OCI-LY1 (cell line): ENCODE measurements around the gene C10orf120.

ENCODE experiments used
- H2AFZ ChIP-seq: fragments of 200-600 bp; sonication (generic), shearing (Covaris generic); 2 replicates; pipeline ENCODE4 v1.6.0; 2014; ENCODE audit warnings: antibody characterized with exemption, mild to moderate bottlenecking, low read length
- H3F3A ChIP-seq: fragments of 200-600 bp; sonication (generic), shearing (Covaris generic); 2 replicates; pipeline ENCODE4 v1.6.0; 2014; ENCODE audit warnings: mild to moderate bottlenecking, antibody characterized with exemption, low read length, moderate library complexity; ENCODE audit not compliant: insufficient read depth
- H3K27ac ChIP-seq: fragments of 200-600 bp; sonication (generic); 2 replicates; pipeline ENCODE4 v1.5.1; 2014; ENCODE audit warnings: low read length, mixed run types, mild to moderate bottlenecking, low read depth; ENCODE audit not compliant: poor library complexity, severe bottlenecking
- H3K27me3 ChIP-seq: fragments of 200-600 bp; sonication (generic); 2 replicates; pipeline ENCODE4 v1.6.0; 2014; ENCODE audit warnings: antibody characterized with exemption, mild to moderate bottlenecking, low read length, moderate library complexity; ENCODE audit not compliant: insufficient read depth
- H3K36me3 ChIP-seq: fragments of 200-600 bp; sonication (generic); 2 replicates; pipeline ENCODE4 v1.6.1; 2014; ENCODE audit warnings: mild to moderate bottlenecking, antibody characterized with exemption, low read length, moderate library complexity, mixed read lengths; ENCODE audit not compliant: insufficient read depth
- H3K4me1 ChIP-seq: fragments of 200-600 bp; sonication (generic); 2 replicates; pipeline ENCODE4 v1.5.1; 2014; ENCODE audit warnings: mild to moderate bottlenecking, low read length, moderate library complexity; ENCODE audit not compliant: insufficient read depth, severe bottlenecking
- H3K4me2 ChIP-seq: fragments of 200-600 bp; sonication (generic), shearing (Covaris generic); 2 replicates; pipeline ENCODE4 v1.6.1; 2014; ENCODE audit warnings: low read length
- H3K4me3 ChIP-seq: fragments of 200-600 bp; sonication (generic); 2 replicates; pipeline ENCODE4 v1.5.1; 2014; ENCODE audit warnings: low read length, low read depth, mild to moderate bottlenecking, mixed read lengths; ENCODE audit not compliant: poor library complexity, severe bottlenecking
- H3K79me2 ChIP-seq: fragments of 200-600 bp; shearing (Covaris generic); 2 replicates; pipeline ENCODE4 v1.6.1; 2016; ENCODE audit warnings: mixed run types, low read length, mixed read lengths; ENCODE audit not compliant: insufficient read depth
- H3K9ac ChIP-seq: fragments of 200-600 bp; sonication (generic), shearing (Covaris generic); 2 replicates; pipeline ENCODE4 v1.6.1; 2014; ENCODE audit warnings: mild to moderate bottlenecking, low read length, mixed read lengths
- H3K9me2 ChIP-seq: fragments of 200-600 bp; sonication (generic), shearing (Covaris generic); 2 replicates; pipeline ENCODE4 v1.6.1; 2014; ENCODE audit warnings: low read depth, mild to moderate bottlenecking, low read length, mixed read lengths
- H3K9me3 ChIP-seq: fragments of 200-600 bp; shearing (Covaris generic); 2 replicates; pipeline ENCODE4 v1.6.1; 2014; ENCODE audit warnings: low read length, mixed read lengths
- H4K20me1 ChIP-seq: fragments of 200-600 bp; sonication (generic), shearing (Covaris generic); 2 replicates; pipeline ENCODE4 v1.6.0; 2016; ENCODE audit warnings: mild to moderate bottlenecking, low read length; ENCODE audit not compliant: insufficient read depth
- EZH2 ChIP-seq: fragments of 200-600 bp; sonication (generic), shearing (Covaris generic); IDR thresholded peaks from 2 replicates; pipeline ENCODE4 v1.8.0; 2017; ENCODE audit warnings: borderline replicate concordance, mixed run types, mild to moderate bottlenecking, antibody characterized with exemption, low read length, moderate library complexity, mixed read lengths
- TF ChIP-seq, protein P1 (sequence below): fragments of 200-600 bp; sonication (generic), shearing (Covaris generic); IDR thresholded peaks from 2 replicates; pipeline ENCODE4 v1.5.1; 2017; ENCODE audit warnings: mild to moderate bottlenecking, antibody characterized with exemption, low read length, moderate library complexity, mixed read lengths

C10orf120 gene

DNA sequence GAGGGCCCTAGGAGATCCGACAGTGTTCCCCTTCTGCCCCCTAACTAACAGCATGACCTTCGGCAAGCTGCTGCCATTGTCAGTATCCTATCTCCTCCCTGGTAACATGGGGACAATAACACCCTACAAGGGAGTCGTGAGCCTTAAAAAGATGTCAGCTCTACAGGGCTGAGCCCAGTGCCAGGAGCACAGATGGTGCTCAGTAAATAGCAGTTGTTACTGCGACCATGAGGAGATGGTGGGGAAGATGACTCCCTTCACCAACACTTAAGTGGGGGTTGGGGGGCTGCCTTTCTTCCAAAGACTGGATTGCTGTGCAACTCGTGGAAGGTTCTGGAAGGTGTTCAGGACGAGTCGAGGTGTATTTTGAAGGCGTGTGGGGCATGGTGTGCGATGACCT is 29.5 kb upstream of the C10orf120 start:
- H3K79me2 ChIP-seq: no peaks in the 10 kb centered on the region
- no peaks in the 10 kb centered on the region for H3K4me1 ChIP-seq
- no peaks in the 10 kb centered on the region for H3K27me3 ChIP-seq

DNA sequence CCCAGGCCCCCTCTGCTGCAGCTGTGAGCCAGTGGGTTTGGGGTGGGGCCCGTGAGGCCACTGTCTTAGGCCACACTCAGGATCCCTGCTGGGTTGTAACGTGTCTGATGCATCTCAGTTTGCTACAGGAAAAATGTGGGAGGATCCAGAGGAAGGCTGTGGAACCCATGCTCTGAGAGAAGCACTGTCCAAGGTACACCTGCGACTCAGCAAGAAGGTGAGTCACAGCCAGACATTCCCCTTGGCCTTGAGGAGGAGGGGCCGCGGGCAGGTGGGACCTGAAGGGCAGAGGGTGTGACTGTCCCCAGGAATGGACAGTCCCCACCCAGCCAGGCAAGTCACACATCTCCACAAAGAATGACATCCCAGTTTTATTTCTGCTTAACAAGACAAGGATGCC is 27.8 kb upstream of the C10orf120 start:
- no peaks in the 10 kb centered on the region for H4K20me1 ChIP-seq
- TF ChIP-seq, protein P1, sequence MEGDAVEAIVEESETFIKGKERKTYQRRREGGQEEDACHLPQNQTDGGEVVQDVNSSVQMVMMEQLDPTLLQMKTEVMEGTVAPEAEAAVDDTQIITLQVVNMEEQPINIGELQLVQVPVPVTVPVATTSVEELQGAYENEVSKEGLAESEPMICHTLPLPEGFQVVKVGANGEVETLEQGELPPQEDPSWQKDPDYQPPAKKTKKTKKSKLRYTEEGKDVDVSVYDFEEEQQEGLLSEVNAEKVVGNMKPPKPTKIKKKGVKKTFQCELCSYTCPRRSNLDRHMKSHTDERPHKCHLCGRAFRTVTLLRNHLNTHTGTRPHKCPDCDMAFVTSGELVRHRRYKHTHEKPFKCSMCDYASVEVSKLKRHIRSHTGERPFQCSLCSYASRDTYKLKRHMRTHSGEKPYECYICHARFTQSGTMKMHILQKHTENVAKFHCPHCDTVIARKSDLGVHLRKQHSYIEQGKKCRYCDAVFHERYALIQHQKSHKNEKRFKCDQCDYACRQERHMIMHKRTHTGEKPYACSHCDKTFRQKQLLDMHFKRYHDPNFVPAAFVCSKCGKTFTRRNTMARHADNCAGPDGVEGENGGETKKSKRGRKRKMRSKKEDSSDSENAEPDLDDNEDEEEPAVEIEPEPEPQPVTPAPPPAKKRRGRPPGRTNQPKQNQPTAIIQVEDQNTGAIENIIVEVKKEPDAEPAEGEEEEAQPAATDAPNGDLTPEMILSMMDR: no peak
- no peak for TF ChIP-seq EZH2
- no peak overlapping the region for H3K9ac ChIP-seq
- no peaks in the 10 kb centered on the region for H3K4me1 ChIP-seq
- H2AFZ ChIP-seq: no peak overlapping the region
- no peaks in the 10 kb centered on the region for H3K9me2 ChIP-seq
- H3K4me3 ChIP-seq: no peak overlapping the region
- no peaks in the 10 kb centered on the region for H3K9me3 ChIP-seq
- H3K36me3 ChIP-seq: no peaks in the 10 kb centered on the region
- H3K4me2 ChIP-seq: no peak overlapping the region
- no peaks in the 10 kb centered on the region for H3K27me3 ChIP-seq
- no peak overlapping the region for H3K27ac ChIP-seq
- H3F3A ChIP-seq: no peaks in the 10 kb centered on the region
- no peaks in the 10 kb centered on the region for H3K79me2 ChIP-seq

More for the DNA sequence above, 29.5 kb upstream of the C10orf120 start:
- no peak overlapping the region for H3K9ac ChIP-seq
- H2AFZ ChIP-seq: no peak overlapping the region
- H3K4me2 ChIP-seq: no peak overlapping the region
- H3K36me3 ChIP-seq: no peaks in the 10 kb centered on the region
- H3K27ac ChIP-seq: no peak overlapping the region
- H3F3A ChIP-seq: no peaks in the 10 kb centered on the region
- no peaks in the 10 kb centered on the region for H3K9me2 ChIP-seq
- H4K20me1 ChIP-seq: no peaks in the 10 kb centered on the region
- TF ChIP-seq, protein P1: no peak
- no peak for TF ChIP-seq EZH2
- H3K9me3 ChIP-seq: no peaks in the 10 kb centered on the region
- no peak overlapping the region for H3K4me3 ChIP-seq

DNA sequence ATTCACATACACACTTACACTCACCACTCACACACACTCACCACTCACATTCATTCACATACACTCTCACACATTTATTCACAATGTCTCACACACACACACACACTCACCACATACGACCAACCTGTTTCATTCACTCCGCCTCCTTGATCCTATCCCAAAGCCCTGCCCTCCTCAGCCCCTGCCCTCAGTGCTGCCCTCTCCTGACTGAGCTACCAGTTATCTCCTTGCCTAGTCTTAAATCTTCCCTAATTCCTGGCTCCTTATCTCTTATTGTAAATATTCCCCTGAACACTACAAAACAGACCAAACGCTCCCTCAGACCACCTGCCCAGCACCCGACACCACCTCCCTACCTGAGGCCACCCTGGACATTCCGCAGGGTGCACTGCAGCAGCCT is 26.1 kb upstream of the C10orf120 start:
- TF ChIP-seq, protein P1: peak; percentile 22; the same call in 1 of the 2 replicates
- TF ChIP-seq EZH2: no peak
- Histone ChIP-seq H2AFZ (no peak overlapping the region), H3F3A (no peaks in the 10 kb centered on the region), H3K9me3 (no peaks in the 10 kb centered on the region), H3K9ac (no peak overlapping the region), H3K36me3 (no peaks in the 10 kb centered on the region), H3K4me2 (no peak overlapping the region), H3K4me1 (no peaks in the 10 kb centered on the region), H3K27me3 (no peaks in the 10 kb centered on the region), H3K79me2 (no peaks in the 10 kb centered on the region), H3K27ac (no peak overlapping the region), H3K9me2 (no peaks in the 10 kb centered on the region), H3K4me3 (no peak overlapping the region), H4K20me1 (no peaks in the 10 kb centered on the region)
